Transverse colon (tissue), 3 donors: ENCODE data around the gene RSAD2.

Experiments
- EP300 ChIP-seq: sonication (generic); formaldehyde crosslinking; IDR thresholded peaks from one replicate; pipeline ENCODE4 v1.6.1; 2017; ENCODE audit warnings: antibody characterized with exemption, low read depth
- POLR2A ChIP-seq: fragments of 450-650 bp; IDR thresholded peaks from one replicate; pipeline ENCODE4 v1.6.1; 2016; ENCODE audit warnings: antibody characterized with exemption, mild to moderate bottlenecking, moderate library complexity
- TF ChIP-seq, protein P1 (sequence below), 5 experiments: fragments of 200-600 bp in 3 of 5; fragments of 450-650 bp in 2 of 5; sonication (generic) in 3 of 5; IDR thresholded peaks; 1 replicate in 2 of 5; 2 replicates in 3 of 5; pipeline ENCODE4 v1.5.1; 2016 to 2017; ENCODE audit warnings: antibody characterized with exemption in 5 of 5, inconsistent platforms in 3 of 5, mild to moderate bottlenecking in 2 of 5, moderate library complexity in 1 of 5

DNA sequence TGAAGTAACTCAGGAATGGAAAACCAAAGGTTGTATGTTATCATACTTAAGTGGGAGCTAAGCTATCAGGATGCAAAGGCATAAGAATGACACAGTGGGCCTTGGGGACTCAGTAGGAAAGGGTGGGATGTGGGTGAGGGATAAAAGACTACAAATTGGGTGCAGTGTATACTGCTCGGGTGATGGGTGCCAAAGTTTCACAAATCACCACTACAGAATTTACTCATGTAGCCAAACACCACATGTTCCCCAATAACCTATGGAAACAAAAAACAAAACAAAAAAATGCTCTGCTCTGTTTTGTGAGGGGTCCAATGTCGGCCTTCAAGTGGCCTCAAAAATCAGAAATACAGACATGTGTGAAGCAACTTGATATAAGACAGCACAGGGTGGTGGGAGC, 30.7 kb downstream of the RSAD2 start:
- TF ChIP-seq, protein P1, sequence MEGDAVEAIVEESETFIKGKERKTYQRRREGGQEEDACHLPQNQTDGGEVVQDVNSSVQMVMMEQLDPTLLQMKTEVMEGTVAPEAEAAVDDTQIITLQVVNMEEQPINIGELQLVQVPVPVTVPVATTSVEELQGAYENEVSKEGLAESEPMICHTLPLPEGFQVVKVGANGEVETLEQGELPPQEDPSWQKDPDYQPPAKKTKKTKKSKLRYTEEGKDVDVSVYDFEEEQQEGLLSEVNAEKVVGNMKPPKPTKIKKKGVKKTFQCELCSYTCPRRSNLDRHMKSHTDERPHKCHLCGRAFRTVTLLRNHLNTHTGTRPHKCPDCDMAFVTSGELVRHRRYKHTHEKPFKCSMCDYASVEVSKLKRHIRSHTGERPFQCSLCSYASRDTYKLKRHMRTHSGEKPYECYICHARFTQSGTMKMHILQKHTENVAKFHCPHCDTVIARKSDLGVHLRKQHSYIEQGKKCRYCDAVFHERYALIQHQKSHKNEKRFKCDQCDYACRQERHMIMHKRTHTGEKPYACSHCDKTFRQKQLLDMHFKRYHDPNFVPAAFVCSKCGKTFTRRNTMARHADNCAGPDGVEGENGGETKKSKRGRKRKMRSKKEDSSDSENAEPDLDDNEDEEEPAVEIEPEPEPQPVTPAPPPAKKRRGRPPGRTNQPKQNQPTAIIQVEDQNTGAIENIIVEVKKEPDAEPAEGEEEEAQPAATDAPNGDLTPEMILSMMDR (IDR thresholded peaks at IDR 0.05) = no peak
- no peak for TF ChIP-seq POLR2A
- TF ChIP-seq EP300 = no peak
